GM19025 (cell line): Measurements from ENCODE around the gene RPA3.
"Not testable (repeated sequence)": the region's sequence is repeated elsewhere in the genome, so short reads cannot be mapped to it uniquely, and the experiment has no call there.

Source experiments
- ATAC-seq: cut with Tn5 transposase; IDR thresholded peaks from one replicate; pipeline ENCODE4 v1.9.1; 2021; ENCODE audit warnings: mild to moderate bottlenecking, low read depth, moderate library complexity; ENCODE audit not compliant: unreplicated experiment

Gene RPA3

GRCh38 chr7:7696458-7697119, 21.8 kb downstream of the RPA3 start:
- no peak for ATAC-seq

GRCh38 chr7:7695111-7695817, 23.1 kb downstream of the RPA3 start:
- no peak for ATAC-seq

GRCh38 chr7:7694542-7694941, 23.9 kb downstream of the RPA3 start:
- ATAC-seq, result no peak

- no peak for ATAC-seq
Measured at GRCh38 chr7:7693881-7694280, 24.5 kb downstream of the RPA3 start.

- ATAC-seq, result no peak
Measured at GRCh38 chr7:7688956-7689355, 29.5 kb downstream of the RPA3 start.

- ATAC-seq, result no peak
Measured at GRCh38 chr7:7688310-7688709, 30.1 kb downstream of the RPA3 start.

- ATAC-seq, result no peak
Measured at GRCh38 chr7:7687800-7688199, 30.6 kb downstream of the RPA3 start.

- ATAC-seq, result no peak
Measured at GRCh38 chr7:7686811-7687508, 31.4 kb downstream of the RPA3 start.

- ATAC-seq, result no peak
Measured at GRCh38 chr7:7682861-7683260, 35.5 kb downstream of the RPA3 start.

- ATAC-seq, result no peak
Measured at GRCh38 chr7:7681936-7682329, 36.5 kb downstream of the RPA3 start.

GRCh38 chr7:7681191-7681935, 37.0 kb downstream of the RPA3 start:
- ATAC-seq, result peak; percentile 80

- ATAC-seq, result not testable (repeated sequence)
Measured at GRCh38 chr7:7679640-7680039, 38.8 kb downstream of the RPA3 start.

- no peak for ATAC-seq
Measured at GRCh38 chr7:7675686-7676085, 42.7 kb downstream of the RPA3 start.

- ATAC-seq, result no peak
Measured at GRCh38 chr7:7673240-7673550, 45.2 kb downstream of the RPA3 start.

GRCh38 chr7:7672545-7673239, 45.7 kb downstream of the RPA3 start:
- ATAC-seq, result no peak

- no peak for ATAC-seq
Measured at GRCh38 chr7:7671361-7671760, 47.0 kb downstream of the RPA3 start.

GRCh38 chr7:7670490-7670889, 47.9 kb downstream of the RPA3 start:
- no peak for ATAC-seq

- ATAC-seq, result no peak
Measured at GRCh38 chr7:7668706-7669105, 49.7 kb downstream of the RPA3 start.

GRCh38 chr7:7667187-7667586, 51.2 kb downstream of the RPA3 start:
- ATAC-seq, result no peak

- ATAC-seq, result no peak
Measured at GRCh38 chr7:7665031-7665430, 53.4 kb downstream of the RPA3 start.

- ATAC-seq, result no peak
Measured at GRCh38 chr7:7664291-7664690, 54.1 kb downstream of the RPA3 start.
